HG02588 (cell line): Measurements from ENCODE around the gene PTPRD.
"Not testable (repeated sequence)": the region's sequence is repeated elsewhere in the genome, so short reads cannot be mapped to it uniquely, and the experiment has no call there.

Experiments used
- ATAC-seq: cut with Tn5 transposase; IDR thresholded peaks from one replicate; pipeline ENCODE4 v1.9.1; 2021; ENCODE audit warnings: mild to moderate bottlenecking, moderate library complexity; ENCODE audit not compliant: unreplicated experiment

The PTPRD gene

DNA sequence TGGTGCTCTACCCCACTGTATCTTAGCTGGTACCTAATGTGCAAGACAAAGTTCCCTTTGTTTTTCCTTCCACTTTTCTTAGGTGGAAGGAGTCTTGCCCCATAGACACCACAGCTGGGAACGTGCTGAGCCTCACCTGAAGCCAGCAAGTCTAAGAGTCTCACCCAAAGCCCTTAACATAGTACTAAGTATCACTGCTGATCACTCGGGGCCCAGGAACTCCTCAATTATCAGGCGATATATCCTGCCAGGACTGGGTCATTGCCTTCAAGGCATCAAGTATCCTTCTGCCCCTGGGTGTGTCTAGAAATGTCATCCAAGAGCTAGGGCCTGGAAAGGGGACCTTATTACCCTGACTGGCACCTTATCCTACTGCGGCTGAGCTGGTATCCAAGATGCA lies 123.9 kb downstream of the PTPRD start:
- no peak for ATAC-seq

DNA sequence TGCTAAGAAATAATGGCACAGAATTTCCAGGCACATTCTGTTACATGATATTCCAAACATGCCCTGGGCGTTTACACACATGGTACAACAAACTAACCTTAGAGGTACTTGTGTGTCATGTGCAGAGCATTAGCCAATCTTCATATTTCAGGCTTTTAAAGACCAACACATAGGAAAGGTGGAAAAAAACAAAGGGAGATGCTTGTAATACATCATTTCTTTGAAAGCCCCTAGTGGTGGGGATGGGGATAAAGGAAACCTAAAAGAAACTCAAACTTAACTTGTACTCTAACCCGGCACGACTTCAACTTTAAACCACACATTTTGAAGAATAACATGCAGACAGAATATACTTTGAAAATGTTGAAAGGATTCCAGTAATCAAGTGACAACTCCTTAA lies 133.6 kb downstream of the PTPRD start:
- no peak for ATAC-seq

DNA sequence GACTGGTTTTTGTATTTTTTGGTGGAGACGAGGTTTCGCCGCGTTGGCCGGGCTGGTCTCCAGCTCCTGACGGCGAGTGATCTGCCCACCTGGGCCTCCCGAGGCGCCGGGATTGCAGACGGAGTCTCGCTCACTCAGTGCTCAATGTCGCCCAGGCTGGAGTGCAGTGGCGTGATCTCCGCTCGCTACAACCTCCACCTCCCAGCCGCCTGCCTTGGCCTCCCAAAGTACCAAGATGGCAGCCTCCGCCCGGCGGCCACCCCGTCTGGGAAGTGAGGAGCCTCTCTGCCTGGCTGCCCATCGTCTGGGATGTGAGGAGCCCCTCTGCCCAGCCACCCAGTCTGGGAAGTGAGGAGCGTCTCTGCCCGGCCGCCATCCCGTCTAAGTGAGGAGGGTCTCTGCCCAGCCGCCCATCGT lies 163.6 kb downstream of the PTPRD start:
- ATAC-seq: not testable (repeated sequence)

DNA sequence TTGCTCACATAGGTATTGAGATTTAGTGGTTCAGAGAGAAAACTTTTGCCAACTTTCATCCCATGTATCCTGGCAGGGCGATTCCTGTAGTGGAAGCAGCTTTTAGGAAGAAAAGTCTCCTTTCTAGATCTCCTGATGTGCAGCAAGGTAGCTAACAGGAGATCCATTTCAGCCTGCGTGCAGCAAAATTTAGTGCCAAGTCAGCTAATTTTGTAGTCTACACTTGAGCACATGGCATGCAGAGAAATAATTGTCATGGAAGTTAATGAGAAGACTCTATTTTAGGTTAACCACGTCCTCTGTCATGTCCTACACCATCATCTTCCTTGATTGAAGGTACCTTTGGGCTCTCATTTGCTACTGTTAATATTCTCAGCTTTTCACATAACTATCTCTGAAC lies 165.8 kb downstream of the PTPRD start:
- no peak for ATAC-seq

DNA sequence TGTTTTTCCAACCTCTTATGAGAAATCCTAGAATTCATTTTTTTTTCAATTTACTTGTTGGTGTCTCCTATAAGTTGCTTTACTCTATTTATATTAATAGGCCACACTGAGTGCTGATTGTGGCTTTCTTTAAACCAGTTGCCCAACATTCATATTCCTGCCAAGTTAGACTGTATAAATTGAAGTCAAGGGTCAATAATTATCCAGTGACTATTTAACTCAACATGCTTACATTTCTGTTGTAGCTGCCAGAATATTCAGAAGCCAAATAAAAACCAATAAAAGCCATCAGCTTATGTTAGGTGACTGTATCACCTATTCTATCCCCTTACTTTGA lies 169.0 kb downstream of the PTPRD start:
- no peak for ATAC-seq

DNA sequence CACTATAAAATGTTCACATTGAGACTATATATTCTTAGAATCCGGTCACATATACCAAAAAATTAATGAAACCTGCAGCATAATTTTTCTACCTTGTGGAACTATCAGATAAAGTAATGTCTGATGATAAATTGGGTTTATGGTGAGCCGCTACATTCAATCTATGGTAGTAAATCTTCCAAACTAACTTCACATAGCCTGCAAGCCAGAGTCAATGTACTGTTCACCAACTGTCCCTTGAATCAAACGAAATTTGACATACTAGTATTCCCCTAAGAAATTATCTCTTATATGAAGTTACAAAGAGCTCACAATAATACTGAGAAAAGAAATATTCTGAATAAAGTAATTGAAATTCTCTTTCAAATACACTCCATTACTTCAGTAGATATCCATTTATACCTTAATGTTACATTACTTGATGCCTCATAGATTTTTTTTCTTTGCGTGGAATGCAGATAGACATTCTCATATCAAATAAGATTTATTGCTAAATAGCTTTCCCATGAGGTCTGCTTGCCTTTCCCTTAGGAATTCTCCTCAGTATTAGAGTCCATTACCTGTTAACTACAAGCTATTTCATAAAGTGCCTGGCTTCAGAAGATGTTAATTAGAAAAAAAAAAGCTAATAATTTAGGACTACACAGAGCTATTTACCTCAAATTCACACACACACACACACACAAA lies 169.5 kb downstream of the PTPRD start:
- no peak for ATAC-seq

DNA sequence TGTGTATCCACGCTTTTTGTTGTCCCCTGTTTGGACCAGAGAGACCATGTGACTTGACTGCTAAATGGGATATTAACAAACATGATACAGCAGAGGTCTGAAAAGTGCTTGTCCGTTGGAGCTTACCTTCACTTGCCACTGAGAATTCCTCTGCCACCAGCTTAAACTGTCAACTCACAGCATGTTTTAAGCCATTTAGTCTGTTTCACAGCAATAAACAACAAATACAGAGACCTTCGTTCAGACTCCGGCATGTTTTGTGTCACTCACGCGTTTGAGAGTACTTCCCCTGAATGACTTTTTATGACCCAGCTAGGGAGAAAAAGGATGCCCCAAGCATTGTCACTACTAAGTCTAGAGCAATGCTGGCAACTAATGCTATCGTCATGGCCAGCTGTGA lies 173.8 kb downstream of the PTPRD start:
- ATAC-seq: no peak

DNA sequence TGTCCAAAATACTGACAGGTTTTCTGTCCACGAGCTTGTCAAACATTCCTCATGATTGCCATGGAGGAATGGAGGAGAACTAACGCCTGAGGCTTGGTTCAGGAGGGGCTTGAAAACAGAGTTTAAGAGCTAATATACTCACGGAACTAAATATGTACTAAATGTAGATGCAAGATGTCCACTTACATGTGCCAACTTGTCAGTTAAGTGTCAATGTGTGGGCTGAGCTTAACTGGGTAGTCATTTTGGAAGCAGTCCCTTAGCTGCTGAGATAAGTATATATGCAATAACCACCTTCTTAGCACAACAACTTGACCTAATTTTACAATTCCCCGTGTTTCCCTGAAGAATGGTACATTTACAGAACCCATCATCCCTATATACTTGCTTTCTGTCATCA lies 176.0 kb downstream of the PTPRD start:
- ATAC-seq: no peak

DNA sequence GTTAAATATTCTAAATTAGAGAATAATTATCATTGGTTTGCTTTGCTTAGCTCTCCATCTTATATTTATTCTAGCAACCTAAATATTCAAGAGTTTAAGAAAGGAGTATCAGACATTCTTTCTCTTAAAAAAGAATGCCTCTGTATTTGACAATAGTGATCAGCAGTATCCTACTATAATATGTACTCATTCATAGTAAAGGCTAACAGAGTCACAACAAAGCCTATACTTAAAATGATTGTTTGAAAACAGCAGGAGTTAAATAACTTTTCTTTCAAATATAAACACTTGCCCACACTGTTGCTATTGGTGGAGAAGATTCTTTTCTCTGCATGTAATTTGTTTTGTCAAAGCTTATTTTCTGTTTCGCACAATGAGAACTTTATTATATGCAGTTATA lies 178.4 kb downstream of the PTPRD start:
- ATAC-seq: no peak

DNA sequence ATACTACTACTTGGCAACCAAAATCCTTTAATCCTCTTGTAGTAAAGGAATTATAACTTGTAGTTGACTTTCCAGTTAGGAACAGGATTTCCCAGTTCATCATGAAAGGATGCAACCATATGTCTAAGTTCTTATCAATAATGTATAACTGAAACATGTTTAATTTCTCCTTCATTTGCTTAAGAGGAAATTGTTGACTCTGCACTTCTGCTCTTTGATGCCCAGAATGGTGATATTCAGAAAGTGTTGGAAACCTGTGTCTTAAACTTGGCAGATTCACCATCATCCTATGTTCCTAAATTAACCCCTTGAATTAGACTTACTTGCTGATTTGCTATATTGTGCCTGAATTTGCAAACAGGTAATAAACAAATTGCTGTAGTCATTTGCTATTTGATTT lies 201.5 kb downstream of the PTPRD start:
- no peak for ATAC-seq

DNA sequence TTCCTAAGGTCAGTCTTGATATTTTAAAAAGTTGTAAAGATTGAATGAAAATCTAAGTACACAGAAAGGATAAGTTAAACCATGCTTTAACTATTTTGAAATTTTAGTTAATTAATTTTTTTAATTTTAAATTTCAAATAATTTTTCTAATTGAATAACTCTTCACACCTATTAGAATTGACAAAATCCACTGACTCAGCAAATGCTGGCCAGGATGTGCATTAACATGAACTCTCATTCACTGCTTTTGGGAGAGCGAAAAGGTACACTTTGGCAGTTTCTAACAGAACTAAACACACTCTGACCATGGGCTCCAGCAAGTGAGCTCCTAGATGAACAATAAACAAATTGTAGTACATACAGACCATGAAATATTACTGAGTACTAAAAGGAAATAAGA lies 209.5 kb downstream of the PTPRD start:
- no peak for ATAC-seq

DNA sequence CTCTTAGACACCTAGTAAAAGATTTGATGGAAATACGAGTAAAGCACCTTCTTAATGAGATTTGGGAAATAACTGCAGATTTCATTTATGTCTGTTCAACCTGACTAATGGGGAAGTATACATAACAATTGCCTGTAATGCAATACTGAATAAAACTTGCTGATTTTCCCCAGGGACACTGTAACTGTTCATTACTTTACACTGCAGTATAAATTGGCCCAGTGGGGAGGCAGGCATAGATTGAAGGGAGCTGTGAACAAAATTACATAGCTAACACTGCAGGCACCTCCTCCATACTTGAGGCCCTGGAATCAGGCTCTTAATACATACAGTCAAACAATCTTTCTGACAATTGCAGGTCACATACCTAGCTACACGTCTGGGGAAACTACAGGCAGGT lies 216.2 kb downstream of the PTPRD start:
- no peak for ATAC-seq

DNA sequence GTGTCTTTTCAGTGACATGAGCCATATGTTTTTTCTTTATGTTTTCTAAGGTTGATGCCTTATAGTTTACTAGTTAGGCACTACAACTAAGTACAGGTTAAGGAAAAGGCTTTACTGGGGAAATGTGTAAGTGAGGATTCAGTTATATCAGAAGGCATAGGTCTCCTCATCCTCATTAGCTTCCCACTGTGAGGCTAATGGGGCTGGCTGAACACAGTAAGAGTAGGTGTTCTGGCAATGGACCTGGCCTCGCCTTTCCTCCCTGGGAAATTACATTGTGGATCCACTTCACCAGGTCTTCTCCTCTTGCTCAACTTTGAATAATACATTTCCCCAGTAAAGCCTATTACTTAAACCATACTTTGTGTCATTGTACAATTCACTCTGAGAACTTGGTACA lies 225.5 kb downstream of the PTPRD start:
- ATAC-seq: no peak

DNA sequence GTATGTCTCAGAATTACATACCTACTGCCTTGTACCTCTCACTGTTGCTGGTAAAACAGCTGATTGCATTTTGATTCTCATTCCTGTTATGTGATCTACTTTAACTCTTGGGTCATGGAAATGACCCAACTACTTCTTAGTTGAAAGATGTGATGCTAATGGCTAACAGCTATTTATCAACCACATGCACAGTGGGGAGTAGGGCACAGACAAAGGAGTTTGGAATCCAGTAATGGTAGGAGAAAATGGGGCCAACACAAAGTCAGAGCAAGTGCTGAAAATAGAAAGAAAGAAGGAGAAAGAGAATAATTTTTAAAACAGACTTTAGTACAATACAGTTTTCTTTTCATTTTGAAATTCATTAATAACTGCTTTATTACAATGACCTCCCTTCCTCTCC lies 241.0 kb downstream of the PTPRD start:
- ATAC-seq: no peak

DNA sequence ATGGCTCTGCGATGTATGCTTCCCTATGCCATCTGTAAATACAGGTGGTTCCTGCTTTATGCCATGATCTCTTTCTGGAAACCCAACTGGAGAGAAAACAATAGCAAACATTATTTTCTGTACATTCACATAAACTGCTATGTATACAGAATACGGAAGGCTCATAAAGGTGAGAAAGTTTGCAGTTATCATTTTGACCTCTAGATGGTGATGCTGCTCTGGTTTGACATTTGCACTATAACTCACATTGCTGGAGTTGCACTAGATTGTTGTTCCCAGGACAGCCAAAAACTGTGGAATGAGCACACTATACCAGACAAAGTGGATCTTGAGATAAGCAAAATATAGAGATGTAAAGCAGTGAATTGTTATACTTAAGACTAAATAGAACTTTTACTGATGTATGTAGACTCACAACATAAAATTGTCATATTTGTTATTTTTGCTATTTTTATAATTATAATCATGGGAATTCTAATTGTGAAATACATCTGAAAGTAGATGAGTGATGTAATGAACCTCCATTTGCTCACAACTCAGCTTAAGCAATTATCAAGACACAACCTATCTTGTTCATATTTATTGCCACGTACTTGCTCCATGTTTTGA lies 246.5 kb downstream of the PTPRD start:
- ATAC-seq: peak; percentile 90

DNA sequence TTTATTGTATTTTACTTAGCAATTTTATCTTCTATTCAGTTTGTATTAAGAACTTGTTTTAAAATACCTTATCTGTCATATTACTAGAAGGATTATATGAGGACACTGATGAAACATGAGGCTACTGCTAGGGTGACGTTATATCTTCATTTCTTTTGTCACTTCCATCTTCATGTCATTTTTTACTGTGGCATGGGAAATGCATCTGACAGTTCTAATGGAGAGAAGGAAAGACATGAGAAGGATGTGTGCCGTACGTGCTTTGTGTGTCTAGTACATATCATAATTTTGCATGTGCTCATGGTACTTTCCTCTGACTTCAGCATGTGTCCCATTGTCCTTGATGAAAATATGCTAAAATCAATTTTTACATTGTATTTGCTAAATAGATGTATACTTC lies 258.2 kb downstream of the PTPRD start:
- no peak for ATAC-seq

DNA sequence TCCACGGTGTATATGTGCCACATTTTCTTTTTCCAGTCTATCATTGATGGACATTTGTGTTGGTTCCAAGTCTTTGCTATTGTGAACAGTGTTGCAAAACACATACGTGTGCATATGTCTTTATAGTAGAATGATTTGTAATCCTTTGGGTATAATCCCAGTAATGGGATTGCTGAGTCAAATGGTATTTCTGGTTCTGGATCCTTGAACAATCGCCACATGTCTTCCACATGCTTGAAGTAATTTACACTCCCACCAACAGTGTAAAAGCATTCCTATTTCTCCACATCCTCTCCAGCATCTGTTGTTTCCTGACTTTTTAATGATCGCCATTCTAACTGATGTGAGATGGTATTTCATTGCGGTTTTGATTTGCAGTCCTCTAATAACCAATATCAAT lies 267.2 kb downstream of the PTPRD start:
- ATAC-seq: not testable (repeated sequence)

DNA sequence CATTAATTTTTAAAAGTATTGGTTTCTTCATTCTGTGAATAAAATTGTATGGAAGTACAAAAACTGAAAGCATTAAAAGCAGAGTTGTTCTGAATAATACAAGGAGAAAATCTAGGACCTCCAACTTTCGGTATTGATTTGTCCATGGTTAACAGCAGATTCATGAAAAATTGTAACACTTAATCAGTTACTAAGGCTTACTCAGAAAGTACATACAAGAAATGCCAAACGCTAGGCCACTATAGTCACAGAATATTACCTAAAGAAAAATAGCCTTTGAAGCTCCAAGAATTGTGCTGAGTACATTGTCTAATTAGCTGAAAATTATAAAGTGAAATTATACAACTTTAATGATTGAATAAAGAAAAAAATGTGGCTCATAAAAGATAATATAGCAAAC lies 271.7 kb downstream of the PTPRD start:
- no peak for ATAC-seq

DNA sequence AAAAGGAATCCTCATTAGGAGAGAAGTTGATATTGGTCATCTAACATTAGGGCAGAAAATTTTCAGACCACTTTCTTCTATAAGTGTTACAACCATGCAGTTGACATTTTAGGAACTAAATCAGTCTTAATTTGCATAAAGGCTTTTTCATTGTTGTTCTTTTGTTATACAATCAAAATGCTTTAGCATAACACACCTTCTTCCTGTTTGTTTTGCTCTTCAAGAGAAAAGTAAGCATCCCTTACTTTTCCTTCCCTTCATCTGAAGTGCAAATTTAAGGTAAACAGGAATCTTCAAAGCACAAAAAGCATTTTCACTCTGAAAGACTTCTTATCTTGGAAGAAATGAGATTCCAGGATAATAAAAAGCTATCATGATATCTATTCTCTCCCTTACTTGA lies 273.6 kb downstream of the PTPRD start:
- no peak for ATAC-seq

DNA sequence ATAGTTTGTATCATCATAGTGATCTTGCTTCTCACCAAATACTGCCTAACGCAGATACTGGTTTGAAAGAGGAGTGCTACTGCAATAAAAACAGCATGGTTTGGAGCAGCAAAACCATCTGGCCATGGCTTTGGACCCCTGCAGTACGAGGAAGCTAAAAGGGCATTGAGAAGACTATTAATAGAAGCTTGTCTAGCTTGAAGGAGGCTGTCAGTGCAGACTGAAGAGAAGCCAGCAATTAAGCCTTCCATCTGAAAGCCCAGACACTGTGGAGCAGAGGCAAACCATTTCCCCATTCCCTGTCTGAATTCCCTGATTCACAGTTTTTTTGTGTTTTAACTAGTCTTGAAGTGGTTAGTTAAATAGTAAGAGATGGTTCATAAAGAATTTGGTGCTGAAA lies 281.6 kb downstream of the PTPRD start:
- ATAC-seq: no peak

DNA sequence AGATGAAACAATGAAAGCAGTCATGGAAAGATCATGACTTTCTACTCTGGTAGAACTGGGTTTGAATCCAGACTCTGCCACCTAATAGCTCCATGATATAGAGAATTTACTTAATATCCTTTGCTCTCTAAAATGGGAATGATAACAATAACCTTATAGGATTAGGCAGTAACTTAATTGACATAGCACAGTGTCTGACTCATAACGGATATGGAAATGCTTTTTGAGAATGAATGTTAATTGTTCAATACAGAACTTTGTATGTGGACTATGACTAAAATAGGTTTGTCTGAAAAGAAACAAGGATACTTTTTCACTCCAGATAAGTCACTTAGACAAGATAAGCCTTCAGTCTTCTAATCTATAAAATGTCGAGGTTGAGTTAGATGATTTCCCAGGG lies 330.7 kb downstream of the PTPRD start:
- no peak for ATAC-seq

DNA sequence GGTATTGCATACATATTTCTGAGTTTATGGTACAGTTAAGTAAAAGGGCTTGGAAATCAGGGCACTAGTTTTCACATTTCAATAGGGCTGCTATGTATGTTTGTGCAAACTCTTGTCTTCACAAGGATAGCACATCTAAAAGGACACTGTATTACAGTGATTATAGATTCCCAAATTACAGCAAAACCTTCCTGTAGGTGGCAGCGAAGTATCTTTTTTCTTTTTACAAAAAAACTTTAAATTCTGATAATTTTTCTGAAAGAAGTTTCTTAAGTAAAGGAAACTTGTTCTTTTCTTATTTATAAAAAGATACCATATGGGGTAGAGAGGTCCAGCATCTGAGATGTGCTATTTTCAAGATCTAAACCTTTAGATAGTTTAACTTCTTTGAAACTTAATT lies 337.8 kb downstream of the PTPRD start:
- ATAC-seq: no peak

DNA sequence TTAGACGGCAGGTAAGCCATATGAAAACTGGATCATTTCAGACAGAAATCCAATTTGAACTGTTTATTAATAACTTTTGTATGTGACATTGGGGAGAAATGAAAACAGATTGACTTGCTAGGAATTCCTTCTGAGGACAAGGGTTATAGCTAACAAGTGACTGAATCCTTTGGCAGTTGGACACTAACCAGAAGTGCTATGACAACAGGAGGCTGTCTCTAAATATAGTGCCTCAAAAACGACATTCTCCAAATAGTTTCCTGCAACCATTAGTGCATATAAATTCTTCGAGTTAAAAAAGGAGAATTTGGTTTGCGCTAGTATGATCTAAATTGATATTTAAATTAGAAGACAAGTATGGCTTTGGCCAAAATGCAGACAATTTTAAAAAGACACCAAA lies 338.6 kb downstream of the PTPRD start:
- no peak for ATAC-seq
